Measurements from ENCODE around the gene DCST2.
A peak's percentile ranks its signal among the peaks of the same experiment; 100 is the strongest.

DCST2 gene

GRCh38 chr1:155000411-155000725, 33.2 kb downstream of the DCST2 start:
- H3K9me3 ChIP-seq (ENCODE audit: control insufficient read depth, low read length): no peaks in the 10 kb centered on the region
- no peak overlapping the region for H3K9ac ChIP-seq
- no peak overlapping the region for H2AFZ ChIP-seq
- TF ChIP-seq, protein P1, sequence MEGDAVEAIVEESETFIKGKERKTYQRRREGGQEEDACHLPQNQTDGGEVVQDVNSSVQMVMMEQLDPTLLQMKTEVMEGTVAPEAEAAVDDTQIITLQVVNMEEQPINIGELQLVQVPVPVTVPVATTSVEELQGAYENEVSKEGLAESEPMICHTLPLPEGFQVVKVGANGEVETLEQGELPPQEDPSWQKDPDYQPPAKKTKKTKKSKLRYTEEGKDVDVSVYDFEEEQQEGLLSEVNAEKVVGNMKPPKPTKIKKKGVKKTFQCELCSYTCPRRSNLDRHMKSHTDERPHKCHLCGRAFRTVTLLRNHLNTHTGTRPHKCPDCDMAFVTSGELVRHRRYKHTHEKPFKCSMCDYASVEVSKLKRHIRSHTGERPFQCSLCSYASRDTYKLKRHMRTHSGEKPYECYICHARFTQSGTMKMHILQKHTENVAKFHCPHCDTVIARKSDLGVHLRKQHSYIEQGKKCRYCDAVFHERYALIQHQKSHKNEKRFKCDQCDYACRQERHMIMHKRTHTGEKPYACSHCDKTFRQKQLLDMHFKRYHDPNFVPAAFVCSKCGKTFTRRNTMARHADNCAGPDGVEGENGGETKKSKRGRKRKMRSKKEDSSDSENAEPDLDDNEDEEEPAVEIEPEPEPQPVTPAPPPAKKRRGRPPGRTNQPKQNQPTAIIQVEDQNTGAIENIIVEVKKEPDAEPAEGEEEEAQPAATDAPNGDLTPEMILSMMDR (IDR thresholded peaks at IDR 0.05): no peak
- H3K4me3 ChIP-seq (ENCODE audit: low read depth, low read length): peak overlapping the region; percentile 95
- no peaks in the 10 kb centered on the region for H3K36me3 ChIP-seq (ENCODE audit: control insufficient read depth, insufficient read depth, low read length)
- peak overlapping the region; percentile 94 for H3K27ac ChIP-seq
- H3K4me1 ChIP-seq: peaks cover 5% of the 10 kb centered on the region
- H3K79me2 ChIP-seq: peaks cover 2% of the 10 kb centered on the region
- no peaks in the 10 kb centered on the region for H3K27me3 ChIP-seq (ENCODE audit: control insufficient read depth, insufficient read depth, low read length)
- H3K4me2 ChIP-seq (ENCODE audit: low read length): peak overlapping the region; percentile 78

- Histone ChIP-seq H3K4me3 (ENCODE audit: low read depth, low read length) (peak overlapping the region; percentile 60), H3K27ac (peak overlapping the region; percentile 94), H3K4me1 (peaks cover 3% of the 10 kb centered on the region), H3K79me2 (peaks cover 2% of the 10 kb centered on the region), H3K4me2 (ENCODE audit: low read length) (peak overlapping the region; percentile 78), H2AFZ (peak overlapping the region; percentile 15), H3K9me3 (ENCODE audit: control insufficient read depth, low read length) (no peaks in the 10 kb centered on the region), H3K9ac (no peak overlapping the region), H3K36me3 (ENCODE audit: control insufficient read depth, insufficient read depth, low read length) (no peaks in the 10 kb centered on the region), H3K27me3 (ENCODE audit: control insufficient read depth, insufficient read depth, low read length) (no peaks in the 10 kb centered on the region)
- TF ChIP-seq, protein P1 (IDR thresholded peaks at IDR 0.05): no peak
Measured at GRCh38 chr1:154999571-155000410, 33.8 kb downstream of the DCST2 start.

DNA sequence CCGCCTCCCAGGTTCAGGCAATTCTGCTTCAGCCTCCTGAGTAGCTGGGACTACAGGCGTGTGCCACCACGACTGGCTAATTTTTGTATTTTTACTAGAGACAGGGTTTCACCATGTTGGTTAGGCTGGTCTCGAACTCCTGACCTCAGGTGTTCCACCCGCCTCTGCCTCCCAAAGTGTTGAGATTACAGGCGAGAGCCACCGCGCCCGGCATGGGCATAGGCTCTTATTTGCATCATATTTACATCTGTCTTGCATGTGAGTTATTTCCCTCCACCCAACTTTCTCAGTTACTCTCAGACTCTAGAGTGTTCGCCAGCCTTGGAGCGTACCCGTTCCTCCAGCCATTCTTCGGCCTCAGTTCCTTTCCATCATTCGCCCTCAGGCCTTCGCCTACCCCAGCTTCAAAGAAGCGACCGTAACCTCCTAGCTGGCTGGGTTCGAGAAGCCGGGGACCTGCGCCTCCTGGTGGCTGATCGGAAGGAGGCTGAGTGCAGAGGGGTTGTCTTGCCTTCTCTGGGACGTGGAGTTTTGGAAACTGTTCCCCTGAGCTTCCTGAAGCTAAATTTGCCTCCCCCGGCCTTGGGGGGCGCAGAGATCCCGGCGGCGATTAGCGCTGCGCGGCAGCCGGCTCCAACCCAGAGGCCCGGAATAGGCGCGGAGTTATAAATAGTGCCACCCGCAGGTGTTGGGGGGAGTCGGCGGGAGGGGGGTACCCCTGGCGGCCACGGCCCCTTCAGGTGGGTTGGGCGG, 34.6 kb downstream of the DCST2 start:
- Histone ChIP-seq H3K4me2 (ENCODE audit: low read length) (peak overlapping the region; percentile 25), H3K9me3 (ENCODE audit: control insufficient read depth, low read length) (no peaks in the 10 kb centered on the region), H3K27ac (no peak overlapping the region), H3K27me3 (ENCODE audit: control insufficient read depth, insufficient read depth, low read length) (no peaks in the 10 kb centered on the region), H3K9ac (no peak overlapping the region), H3K4me1 (no peaks in the 10 kb centered on the region), H3K4me3 (ENCODE audit: low read depth, low read length) (peak overlapping the region; percentile 60), H3K79me2 (no peaks in the 10 kb centered on the region), H2AFZ (peak overlapping the region; percentile 64), H3K36me3 (ENCODE audit: control insufficient read depth, insufficient read depth, low read length) (no peaks in the 10 kb centered on the region)
- TF ChIP-seq, protein P1 (IDR thresholded peaks at IDR 0.05): peak; percentile 66

DNA sequence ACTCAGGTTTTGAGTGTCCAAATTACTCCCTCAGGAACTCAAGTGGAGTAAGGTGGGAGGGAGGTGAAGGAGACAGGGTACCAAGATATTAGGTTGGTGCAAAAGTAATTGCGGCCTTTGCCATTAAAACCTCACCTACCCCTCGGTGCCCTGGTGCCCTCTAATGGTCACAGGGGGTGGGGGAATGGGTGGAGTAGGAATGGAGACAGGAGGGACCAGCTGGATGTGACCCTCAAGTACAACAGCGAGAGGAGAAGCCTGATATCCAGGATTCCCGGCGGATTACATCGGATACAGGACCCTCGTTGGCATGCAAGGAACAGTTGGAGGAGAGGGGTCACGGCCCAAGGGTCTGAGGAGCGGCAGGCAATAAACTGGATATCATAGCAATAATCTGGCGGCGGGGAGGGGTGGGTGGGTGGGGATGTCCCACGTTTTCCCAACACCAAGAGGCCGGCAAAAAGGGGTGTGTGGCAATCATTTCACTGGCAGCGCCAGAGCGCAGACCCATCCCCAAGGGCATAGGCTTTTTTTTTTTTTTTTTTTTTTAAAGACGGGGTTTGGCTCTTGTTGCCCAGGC, 35.3 kb downstream of the DCST2 start:
- no peaks in the 10 kb centered on the region for H3K9me3 ChIP-seq (ENCODE audit: control insufficient read depth, low read length)
- H3K4me1 ChIP-seq: no peaks in the 10 kb centered on the region
- H3K27ac ChIP-seq: no peak overlapping the region
- no peaks in the 10 kb centered on the region for H3K79me2 ChIP-seq
- H3K27me3 ChIP-seq (ENCODE audit: control insufficient read depth, insufficient read depth, low read length): no peaks in the 10 kb centered on the region
- no peak overlapping the region for H3K4me2 ChIP-seq (ENCODE audit: low read length)
- TF ChIP-seq, protein P1 (IDR thresholded peaks at IDR 0.05): no peak
- H2AFZ ChIP-seq: no peak overlapping the region
- H3K36me3 ChIP-seq (ENCODE audit: control insufficient read depth, insufficient read depth, low read length): no peaks in the 10 kb centered on the region
- H3K9ac ChIP-seq: no peak overlapping the region
- no peak overlapping the region for H3K4me3 ChIP-seq (ENCODE audit: low read depth, low read length)

Measured in parathyroid adenoma (tissue), 2 donors.